Embryonic facial prominence (tissue), 1 donor: Measurements from ENCODE around the gene PCCB.
"Not testable (repeated sequence)": the region's sequence is repeated elsewhere in the genome, so short reads cannot be mapped to it uniquely, and the experiment has no call there.

Source experiments
- DNase-seq: peaks from one replicate; pipeline ENCODE4 v3.0.0-alpha.2; 2016; ENCODE audit errors: extremely low spot score

Gene PCCB

GRCh38 chr3:136262559-136262958 is 12.4 kb downstream of the PCCB start:
- no peak for DNase-seq

DNA sequence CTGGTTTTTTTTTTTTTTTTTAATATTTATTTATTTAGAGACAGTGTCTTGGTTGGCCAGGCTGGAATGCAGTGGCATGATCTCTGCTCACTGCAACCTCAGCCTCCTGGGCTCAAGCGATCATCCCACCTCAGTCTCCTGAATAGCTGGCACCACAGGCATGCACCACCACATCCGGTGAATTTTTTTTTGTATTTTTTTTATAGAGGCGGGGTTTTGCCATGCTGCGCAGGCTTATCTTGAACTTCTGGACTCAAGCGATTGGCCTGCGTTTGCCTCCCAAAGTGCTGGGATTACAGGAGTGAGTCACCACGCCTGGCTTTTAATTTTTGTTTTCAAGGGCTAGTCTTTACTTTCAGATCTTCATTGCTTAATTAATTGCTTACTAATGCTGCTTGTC is 13.1 kb downstream of the PCCB start:
- no peak for DNase-seq

DNA sequence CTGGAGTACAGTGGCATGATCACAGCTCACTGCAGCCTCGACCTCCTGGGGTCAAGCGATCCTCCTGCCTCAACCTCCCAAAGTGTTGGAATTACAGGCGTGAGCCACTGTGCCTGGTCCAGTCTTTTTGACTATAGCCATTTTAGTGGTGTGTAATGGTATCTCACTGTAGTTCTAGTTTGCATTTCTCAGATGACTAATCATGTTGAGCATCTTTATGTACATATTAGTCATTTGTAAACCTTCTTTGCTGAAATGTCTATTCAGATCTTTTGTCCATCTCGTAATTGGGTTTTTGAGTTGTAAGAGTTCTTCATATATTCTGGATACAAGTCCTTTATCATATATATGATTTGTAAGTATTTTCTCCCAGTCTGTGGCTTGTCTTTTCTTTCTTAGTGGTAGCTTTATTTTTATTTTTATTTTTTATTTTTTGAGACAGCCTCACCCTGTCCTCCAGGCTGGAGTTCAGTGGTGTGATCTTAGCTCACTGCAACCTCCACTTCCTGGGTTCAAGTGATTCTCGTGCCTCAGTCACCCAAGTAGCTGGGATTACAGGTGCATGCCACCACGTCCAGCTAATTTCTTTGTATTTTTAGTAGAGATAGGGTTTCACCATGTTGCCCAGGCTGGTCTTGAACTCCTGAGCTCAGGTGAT is 16.5 kb downstream of the PCCB start:
- DNase-seq: not testable (repeated sequence)

- DNase-seq: no peak
Measured at GRCh38 chr3:136267235-136267634, 17.1 kb downstream of the PCCB start.

GRCh38 chr3:136270179-136270578 is 20.0 kb downstream of the PCCB start:
- DNase-seq: no peak

- DNase-seq: not testable (repeated sequence)
Measured at GRCh38 chr3:136271626-136272025, 21.5 kb downstream of the PCCB start.

GRCh38 chr3:136276049-136276755 is 26.1 kb downstream of the PCCB start:
- DNase-seq: no peak

GRCh38 chr3:136277115-136277514 is 27.0 kb downstream of the PCCB start:
- DNase-seq: no peak

DNA sequence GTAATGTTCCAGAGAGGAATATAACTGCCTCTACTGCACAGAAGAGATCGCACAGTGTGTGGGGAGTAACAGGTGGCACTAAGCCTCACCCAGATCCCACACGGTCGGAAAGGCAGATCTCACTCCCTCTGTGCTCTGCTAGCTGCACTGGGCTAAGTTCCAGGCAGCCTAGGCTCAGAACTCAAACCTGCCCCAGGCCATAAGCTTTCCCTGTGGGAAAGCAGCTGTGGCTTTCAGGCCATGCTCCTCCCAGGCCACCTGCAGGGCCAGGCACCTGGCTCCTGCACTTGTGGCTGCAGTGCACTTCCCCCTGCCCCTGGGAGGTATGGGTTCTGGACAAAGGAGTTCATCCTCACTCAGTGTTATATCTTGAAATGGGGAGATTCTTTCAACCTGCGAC is 27.5 kb downstream of the PCCB start:
- no peak for DNase-seq

- DNase-seq: no peak
Measured at GRCh38 chr3:136279092-136279491, 29.0 kb downstream of the PCCB start.

DNA sequence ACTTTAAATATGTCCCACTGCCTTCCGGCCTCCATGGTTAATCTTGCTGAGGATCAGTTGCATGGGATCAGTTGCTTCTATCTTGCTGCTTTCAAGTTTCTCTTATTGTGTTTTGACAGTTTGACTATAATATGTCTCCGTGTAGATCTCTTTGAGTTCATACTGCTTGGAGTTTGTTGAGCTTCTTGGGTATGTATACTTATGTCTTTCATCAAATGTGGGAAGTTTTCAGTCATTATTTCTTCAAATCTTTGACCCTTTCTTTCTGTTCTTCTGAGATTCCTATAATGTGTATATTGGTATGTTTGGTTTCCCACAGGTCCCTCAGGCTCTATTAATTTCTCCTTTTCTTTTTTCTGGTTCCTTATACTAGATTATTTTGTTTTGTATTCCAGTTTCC is 30.8 kb downstream of the PCCB start:
- no peak for DNase-seq

- DNase-seq: no peak
Measured at GRCh38 chr3:136281966-136282520, 31.9 kb downstream of the PCCB start.

DNA sequence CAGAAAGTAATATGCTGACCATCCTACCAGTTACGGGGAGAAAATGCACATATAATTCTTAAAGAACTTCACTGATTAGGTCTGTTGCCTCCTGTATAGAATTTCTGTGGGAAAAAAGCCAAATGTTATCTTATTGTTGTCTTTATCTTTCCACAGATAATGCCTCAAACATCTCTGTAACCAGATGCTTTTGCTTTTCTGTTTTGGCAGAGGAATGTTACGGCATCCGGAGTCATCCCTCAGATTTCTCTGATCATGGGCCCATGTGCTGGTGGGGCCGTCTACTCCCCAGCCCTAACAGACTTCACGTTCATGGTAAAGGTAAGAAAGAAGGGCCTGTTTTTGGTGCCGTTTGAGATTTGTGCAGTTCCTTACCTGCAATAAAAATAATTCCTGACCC is 33.5 kb downstream of the PCCB start:
- DNase-seq: no peak

DNA sequence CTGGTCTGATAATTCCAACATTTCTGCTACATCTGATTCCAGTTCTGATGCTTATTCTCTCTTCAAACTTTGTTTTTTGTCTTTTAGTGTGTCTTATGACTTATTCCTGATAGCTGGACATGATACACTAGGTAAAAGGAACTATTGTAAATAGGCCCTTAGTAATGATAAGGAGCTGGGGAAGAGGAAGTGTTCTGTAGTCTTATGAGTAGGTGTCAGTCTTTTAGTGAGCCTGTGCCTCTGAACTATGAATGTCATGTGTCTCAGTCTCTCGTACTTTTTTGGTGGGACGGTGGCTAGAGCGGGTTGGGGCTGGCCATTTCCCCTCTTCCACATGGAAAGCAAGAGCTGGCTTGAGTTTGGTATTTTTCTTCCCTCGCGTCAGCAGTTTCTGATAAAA is 41.2 kb downstream of the PCCB start:
- DNase-seq: no peak

DNA sequence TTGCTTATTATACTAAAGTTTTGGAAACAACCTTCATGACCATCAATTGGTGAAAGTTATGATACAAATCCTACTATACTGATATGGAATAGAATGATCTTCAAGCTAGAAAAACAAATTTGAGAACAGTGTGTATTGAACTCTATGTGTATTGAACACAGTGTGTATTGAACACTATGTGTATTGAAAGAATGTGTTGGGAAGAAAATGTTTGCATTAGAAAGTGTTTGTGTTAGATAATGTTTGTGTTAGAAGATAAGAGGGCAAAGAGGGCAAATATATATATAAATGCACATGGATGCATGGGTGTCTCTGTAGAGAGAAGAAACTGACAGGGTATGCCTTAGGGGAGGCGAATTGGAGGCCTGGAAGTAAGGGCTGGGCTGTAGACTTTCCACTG is 42.4 kb downstream of the PCCB start:
- no peak for DNase-seq

- DNase-seq: no peak
Measured at GRCh38 chr3:136293279-136293678, 43.1 kb downstream of the PCCB start.

GRCh38 chr3:136294176-136294575 is 44.0 kb downstream of the PCCB start:
- DNase-seq: no peak

- DNase-seq: no peak
Measured at GRCh38 chr3:136296960-136297359, 46.8 kb downstream of the PCCB start.

DNA sequence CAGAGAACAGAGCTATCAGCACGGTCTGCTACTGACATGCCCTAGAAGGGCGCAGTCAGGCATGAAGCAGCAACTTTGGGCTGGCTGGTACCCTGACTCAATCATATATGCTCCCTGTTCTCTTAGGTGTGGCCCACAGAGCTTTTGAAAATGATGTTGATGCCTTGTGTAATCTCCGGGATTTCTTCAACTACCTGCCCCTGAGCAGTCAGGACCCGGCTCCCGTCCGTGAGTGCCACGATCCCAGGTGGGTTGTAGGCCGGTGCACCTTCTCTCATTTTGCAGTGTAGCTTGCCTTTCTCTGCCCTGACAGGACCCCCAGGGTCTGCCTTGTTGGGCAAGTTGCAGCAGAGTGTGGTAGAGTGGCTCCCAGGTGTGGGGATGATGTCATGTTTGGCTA is 47.7 kb downstream of the PCCB start:
- no peak for DNase-seq

DNA sequence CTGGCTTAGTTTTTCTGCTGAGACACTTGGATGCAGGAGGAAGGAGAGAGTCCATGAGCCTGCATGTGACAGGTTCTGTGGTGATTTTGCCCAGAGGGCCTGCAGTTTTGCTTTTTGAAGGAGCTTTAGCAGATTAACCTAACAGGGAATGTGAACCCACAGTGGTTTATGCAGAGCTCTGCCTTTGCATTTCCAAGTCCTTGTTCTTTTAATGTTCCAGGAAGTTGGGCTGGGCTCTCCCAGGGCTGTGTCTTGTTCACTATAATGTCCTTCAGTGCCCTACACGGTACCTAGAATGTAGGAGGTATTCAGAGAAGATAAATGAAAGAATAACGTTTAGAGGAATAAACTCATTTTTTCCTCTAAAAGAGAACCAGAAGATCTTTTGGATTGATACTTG is 50.3 kb downstream of the PCCB start:
- DNase-seq: no peak

DNA sequence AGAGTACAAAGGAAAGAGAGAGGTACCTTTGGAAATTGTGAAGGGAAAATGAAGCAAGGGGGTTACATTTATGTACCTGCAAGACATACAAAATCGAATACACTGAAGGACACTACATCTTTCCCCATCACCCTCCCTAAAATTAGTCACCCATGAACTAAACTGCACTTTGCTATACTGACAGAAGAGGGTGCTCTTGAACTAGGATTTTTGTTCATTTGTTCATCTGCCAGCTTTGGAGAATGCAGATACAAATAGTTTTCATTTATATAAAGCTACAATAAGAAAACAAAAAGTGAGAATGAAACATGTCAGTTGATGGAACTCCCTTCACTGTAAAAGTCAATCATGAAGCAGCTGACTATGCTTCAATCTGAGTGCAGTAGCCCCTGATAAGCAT is 55.7 kb downstream of the PCCB start:
- DNase-seq: no peak

GRCh38 chr3:136311261-136311660 is 61.1 kb downstream of the PCCB start:
- DNase-seq: no peak

GRCh38 chr3:136311968-136312367 is 61.8 kb downstream of the PCCB start:
- no peak for DNase-seq
